Stomach (tissue), 9 donors: ENCODE measurements around the gene FGFBP1. TPM values are rescaled to one million over a fixed set of nuclear protein-coding genes. Genes with fewer than 3 reads are reported as not detected.
"Not testable (repeated sequence)": the region's sequence is repeated elsewhere in the genome, so short reads cannot be mapped to it uniquely, and the experiment has no call there.

Experiments used
- DNase-seq, 2 donors: peaks; one replicate each; pipeline versions ENCODE4 v3.0.0 to v3.0.0-alpha.2; 2013 to 2019
- H3K27ac ChIP-seq, 5 donors: fragments of 200-600 bp in 4 of 5; sonication (generic) in 4 of 5; one replicate each; pipeline ENCODE4 v1.5.1; 2013 to 2019; ENCODE audit warnings: mild to moderate bottlenecking in 1 of 5, moderate library complexity in 1 of 5
- H3K27me3 ChIP-seq, 3 donors: fragments of 200-600 bp; sonication (generic); one replicate each; pipeline ENCODE4 v1.5.1; 2017 to 2019; ENCODE audit warnings: mixed run types in 1 of 3
- H3K36me3 ChIP-seq, 4 donors: fragments of 200-600 bp; sonication (generic); 1 replicate in 3 of 4; 2 replicates in 1 of 4; pipeline ENCODE4 v1.5.1; 2016 to 2019
- H3K4me1 ChIP-seq, 4 donors: fragments of 200-600 bp; sonication (generic); one replicate each; pipeline ENCODE4 v1.5.1; 2016 to 2019
- H3K4me3 ChIP-seq, 4 donors: fragments of 200-600 bp; sonication (generic) in 3 of 4; one replicate each; pipeline ENCODE4 v1.5.1; 2016 to 2019; ENCODE audit warnings: mild to moderate bottlenecking in 1 of 4
- H3K9me3 ChIP-seq, 4 donors: fragments of 200-600 bp; sonication (generic); one replicate each; pipeline ENCODE4 v1.5.1; 2016 to 2019
- CTCF ChIP-seq, 7 experiments: fragments of 450-650 bp in 4 of 7; fragments of 200-600 bp in 3 of 7; sonication (generic) in 3 of 7; IDR thresholded peaks; one replicate each; pipeline ENCODE4 v1.5.1; 2016 to 2019; ENCODE audit warnings: antibody characterized with exemption in 7 of 7, control low read depth in 2 of 7, mild to moderate bottlenecking in 1 of 7
- EP300 ChIP-seq: sonication (generic); formaldehyde crosslinking; IDR thresholded peaks from one replicate; pipeline ENCODE4 v1.6.1; 2017; ENCODE audit warnings: antibody characterized with exemption
- POLR2A ChIP-seq, 4 donors: fragments of 450-650 bp; IDR thresholded peaks; one replicate each; pipeline ENCODE4 v1.6.1; 2016; ENCODE audit warnings: antibody characterized with exemption in 4 of 4, control low read depth in 2 of 4, mild to moderate bottlenecking in 1 of 4, moderate library complexity in 1 of 4
- POLR2AphosphoS5 ChIP-seq, 3 donors: sonication (generic); formaldehyde crosslinking; IDR thresholded peaks; one replicate each; pipeline ENCODE4 v1.6.1; 2016; ENCODE audit warnings: antibody characterized with exemption in 3 of 3
- WGBS, 5 donors: extraction: QIAGEN DNeasy Blood & Tissue Kit in 3 of 5; methylation state at CpG; one replicate each; pipeline versions ENCODE4 v1.1.5 to v1.1.7; 2013 to 2018; 5-methylcytosine and 5-hydroxymethylcytosine counted together
- intact Hi-C: fragments of 100-400 bp; cut with DNase I; formaldehyde crosslinking; loops from one replicate; pipeline ENCODE4 v1.15.1; 2023; ENCODE audit warnings: low total_unique reads
- polyA plus RNA-seq, 3 donors: library from polyadenylated mRNA; stranded (reverse); fragments of 200-250 nt; gene quantifications; one replicate each; pipeline ENCODE4 v1.2.3, GENCODE V29; 2013
- total RNA-seq, 5 donors: library from RNA; depleted of rRNA; stranded (reverse); fragments of >200 nt; gene quantifications; one replicate each; pipeline versions ENCODE4 v1.1.0 to v1.2.3, GENCODE V29; 2014 to 2016
- donor health status: healthy with polysubstance abuse.
- donor health status: Bipolar disorder and iron deficiency.
- donor health status: healthy.

Gene FGFBP1
- total and polyA plus RNA-seq, 8 donors: 0.61 to 105 (median 0.71) TPM; not detected in 4

GRCh38 chr4:15917297-15917696, 21.2 kb downstream of the FGFBP1 start:
- no peak for TF ChIP-seq POLR2A (IDR thresholded peaks at IDR 0.05)
- H3K9me3 ChIP-seq: no peaks in the 10 kb centered on the region
- H3K27me3 ChIP-seq: no peaks in the 10 kb centered on the region
- no peak overlapping the region for H3K27ac ChIP-seq
- 80 to 94% (median 93%) methylated on average over 2 of the region's 2 CpGs for WGBS, 5 donors
- H3K4me3 ChIP-seq: no peak overlapping the region
- no peaks in the 10 kb centered on the region for H3K36me3 ChIP-seq
- no peak for DNase-seq
- intact Hi-C loops: no loop called here
- H3K4me1 ChIP-seq: peaks cover 0 to 10% (median 0%) of the 10 kb centered on the region in 4 donors

GRCh38 chr4:15916358-15916757, 22.2 kb downstream of the FGFBP1 start:
- 89 to 98% (median 94%) methylated on average over 9 of the region's 9 CpGs for WGBS, 5 donors
- H3K27ac ChIP-seq, H3K36me3 ChIP-seq, intact Hi-C loops, DNase-seq, H3K9me3 ChIP-seq, H3K27me3 ChIP-seq, H3K4me3 ChIP-seq, H3K4me1 ChIP-seq: not testable (repeated sequence)

GRCh38 chr4:15914736-15915135, 23.8 kb downstream of the FGFBP1 start:
- H3K4me3 ChIP-seq: no peak overlapping the region
- intact Hi-C loops: no loop called here
- peaks cover 0 to 10% (median 0%) of the 10 kb centered on the region in 4 donors for H3K4me1 ChIP-seq
- no peaks in the 10 kb centered on the region for H3K36me3 ChIP-seq
- H3K27ac ChIP-seq: no peak overlapping the region
- H3K27me3 ChIP-seq: no peaks in the 10 kb centered on the region
- WGBS, 5 donors: 78 to 86% (median 81%) methylated on average over 2 of the region's 2 CpGs
- DNase-seq: no peak
- H3K9me3 ChIP-seq: no peaks in the 10 kb centered on the region
- TF ChIP-seq POLR2AphosphoS5 (IDR thresholded peaks at IDR 0.05) (no peak), POLR2A (IDR thresholded peaks at IDR 0.05) (no peak), EP300 (no peak), CTCF (IDR thresholded peaks at IDR 0.05) (no peak)

GRCh38 chr4:15914291-15914690, 24.2 kb downstream of the FGFBP1 start:
- no peaks in the 10 kb centered on the region for H3K9me3 ChIP-seq
- no peak overlapping the region for H3K27ac ChIP-seq
- peaks cover 0 to 10% (median 0%) of the 10 kb centered on the region in 4 donors for H3K4me1 ChIP-seq
- no peaks in the 10 kb centered on the region for H3K36me3 ChIP-seq
- 87 to 98% (median 93%) methylated on average over 4 of the region's 4 CpGs for WGBS, 5 donors
- no peaks in the 10 kb centered on the region for H3K27me3 ChIP-seq
- intact Hi-C loops: no loop called here
- no peak for TF ChIP-seq CTCF (IDR thresholded peaks at IDR 0.05)
- TF ChIP-seq POLR2AphosphoS5 (IDR thresholded peaks at IDR 0.05): no peak
- no peak for TF ChIP-seq POLR2A (IDR thresholded peaks at IDR 0.05)
- TF ChIP-seq EP300: no peak
- H3K4me3 ChIP-seq: no peak overlapping the region
- DNase-seq: no peak

GRCh38 chr4:15913631-15913970, 24.9 kb downstream of the FGFBP1 start:
- no peak overlapping the region for H3K27ac ChIP-seq
- DNase-seq: peak in 1 of 2 donors; percentile 23
- no peaks in the 10 kb centered on the region for H3K9me3 ChIP-seq
- TF ChIP-seq CTCF (IDR thresholded peaks at IDR 0.05): no peak
- no peak for TF ChIP-seq EP300
- TF ChIP-seq POLR2AphosphoS5 (IDR thresholded peaks at IDR 0.05): no peak
- no peak for TF ChIP-seq POLR2A (IDR thresholded peaks at IDR 0.05)
- H3K4me1 ChIP-seq: peaks cover 0 to 8% (median 0%) of the 10 kb centered on the region in 4 donors
- no peaks in the 10 kb centered on the region for H3K36me3 ChIP-seq
- intact Hi-C loops: no loop called here
- 38 to 56% (median 47%) methylated on average over 2 of the region's 2 CpGs for WGBS, 5 donors
- no peak overlapping the region for H3K4me3 ChIP-seq
- H3K27me3 ChIP-seq: no peaks in the 10 kb centered on the region
